RWPE1 (cell line): ENCODE data around the gene RNFT2.

Experiments
- CTCF ChIA-PET: fragments of 350-600 bp; sonication (Branson Sonifier 250); formaldehyde crosslinking; extraction: SDS; loops from one replicate; lab custom pipeline; 2021; lab: Yijun Ruan, JAX
- POLR2A ChIA-PET: fragments of 400-600 bp; formaldehyde crosslinking; extraction: SDS; loops from one replicate; lab custom pipeline; 2020; ENCODE audit warnings: antibody characterized with exemption; ENCODE audit not compliant: low non-redundant PET; lab: Yijun Ruan, JAX
- DNase-seq: peaks from one replicate; pipeline ENCODE4 v3.0.0; 2012; ENCODE audit warnings: low spot score
- H3K27ac ChIP-seq: fragments of 450-650 bp; 2 replicates; pipeline ENCODE4 v1.5.1; 2017
- TF ChIP-seq, protein P1 (sequence below): fragments of 450-650 bp; conservative IDR thresholded peaks from 2 replicates; pipeline ENCODE4 v1.5.1; 2017; ENCODE audit warnings: low read depth, mild to moderate bottlenecking

The RNFT2 gene

DNA sequence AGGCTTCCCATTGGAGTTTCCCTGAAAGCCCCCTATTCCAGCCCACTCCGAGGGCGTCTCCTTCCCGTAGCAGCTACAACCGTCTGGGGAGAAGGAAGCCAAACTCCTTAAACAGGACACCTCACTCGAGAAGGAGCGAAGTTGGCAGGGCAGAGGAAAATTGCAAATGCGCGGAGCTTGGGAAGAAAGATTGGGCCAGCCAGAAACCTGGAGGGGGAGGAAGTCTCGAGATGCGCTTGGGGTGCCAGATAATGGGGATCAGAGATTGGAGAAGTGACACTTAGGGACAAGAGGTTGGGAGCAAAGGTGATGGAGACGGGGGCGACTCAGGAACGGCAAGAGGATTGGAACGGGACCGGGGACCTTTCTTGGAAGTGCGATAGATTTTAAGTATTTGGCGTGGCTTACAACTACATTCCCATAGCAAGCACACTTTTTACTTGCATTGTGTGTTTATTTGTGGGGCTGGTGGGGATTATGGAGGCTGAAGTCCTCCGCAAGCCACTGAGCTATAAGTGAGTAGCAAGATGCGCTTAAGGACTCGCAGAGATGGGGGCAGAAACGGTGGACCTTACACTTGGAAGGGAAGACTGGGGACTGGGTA lies 142.2 kb downstream of the RNFT2 start:
- H3K27ac ChIP-seq, result no peak overlapping the region
- TF ChIP-seq, protein P1, sequence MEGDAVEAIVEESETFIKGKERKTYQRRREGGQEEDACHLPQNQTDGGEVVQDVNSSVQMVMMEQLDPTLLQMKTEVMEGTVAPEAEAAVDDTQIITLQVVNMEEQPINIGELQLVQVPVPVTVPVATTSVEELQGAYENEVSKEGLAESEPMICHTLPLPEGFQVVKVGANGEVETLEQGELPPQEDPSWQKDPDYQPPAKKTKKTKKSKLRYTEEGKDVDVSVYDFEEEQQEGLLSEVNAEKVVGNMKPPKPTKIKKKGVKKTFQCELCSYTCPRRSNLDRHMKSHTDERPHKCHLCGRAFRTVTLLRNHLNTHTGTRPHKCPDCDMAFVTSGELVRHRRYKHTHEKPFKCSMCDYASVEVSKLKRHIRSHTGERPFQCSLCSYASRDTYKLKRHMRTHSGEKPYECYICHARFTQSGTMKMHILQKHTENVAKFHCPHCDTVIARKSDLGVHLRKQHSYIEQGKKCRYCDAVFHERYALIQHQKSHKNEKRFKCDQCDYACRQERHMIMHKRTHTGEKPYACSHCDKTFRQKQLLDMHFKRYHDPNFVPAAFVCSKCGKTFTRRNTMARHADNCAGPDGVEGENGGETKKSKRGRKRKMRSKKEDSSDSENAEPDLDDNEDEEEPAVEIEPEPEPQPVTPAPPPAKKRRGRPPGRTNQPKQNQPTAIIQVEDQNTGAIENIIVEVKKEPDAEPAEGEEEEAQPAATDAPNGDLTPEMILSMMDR, result no peak
- DNase-seq, result no peak
- POLR2A ChIA-PET, result no interaction called here
- CTCF ChIA-PET, result interaction anchor here (0.5 to 1.2 kb wide), 4 partner anchors 12 to 673 kb away, joined by 3 read pairs; partner anchors contain the start of gene FBXW8

DNA sequence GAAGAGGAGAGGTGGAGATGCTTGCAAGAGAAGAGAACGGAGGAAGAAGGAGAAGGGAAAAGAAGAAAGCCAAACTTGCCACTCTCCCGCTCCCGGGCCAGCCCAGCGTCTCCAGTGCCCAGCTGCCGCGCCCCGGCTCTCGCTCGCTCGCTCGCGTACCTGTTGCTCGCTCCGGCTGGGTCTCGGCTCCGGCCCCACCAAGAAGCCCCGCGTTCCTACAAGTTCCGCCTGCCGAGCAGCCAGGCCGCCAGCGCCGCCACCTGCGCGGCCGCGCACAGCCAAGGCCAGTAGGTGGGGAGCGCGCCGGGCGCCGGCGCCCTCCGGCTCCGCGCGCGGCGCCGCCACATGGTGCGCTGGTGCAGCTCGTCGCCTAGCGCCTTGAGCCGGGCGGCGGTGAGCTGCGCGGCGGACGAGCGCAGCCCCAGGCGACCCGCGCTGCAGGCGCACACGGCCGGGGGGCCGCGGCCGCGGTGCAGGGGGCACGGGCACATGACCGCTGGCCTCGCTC lies 142.8 kb downstream of the RNFT2 start:
- no peak overlapping the region for H3K27ac ChIP-seq
- ChIA-PET POLR2A (no interaction called here), CTCF (interaction anchor here (0.7 to 1.2 kb wide), 2 partner anchors 12 to 605 kb away, joined by 3 read pairs; no protein-coding TSS in a partner anchor)
- DNase-seq, result no peak
- TF ChIP-seq, protein P1, result peak; percentile 52

DNA sequence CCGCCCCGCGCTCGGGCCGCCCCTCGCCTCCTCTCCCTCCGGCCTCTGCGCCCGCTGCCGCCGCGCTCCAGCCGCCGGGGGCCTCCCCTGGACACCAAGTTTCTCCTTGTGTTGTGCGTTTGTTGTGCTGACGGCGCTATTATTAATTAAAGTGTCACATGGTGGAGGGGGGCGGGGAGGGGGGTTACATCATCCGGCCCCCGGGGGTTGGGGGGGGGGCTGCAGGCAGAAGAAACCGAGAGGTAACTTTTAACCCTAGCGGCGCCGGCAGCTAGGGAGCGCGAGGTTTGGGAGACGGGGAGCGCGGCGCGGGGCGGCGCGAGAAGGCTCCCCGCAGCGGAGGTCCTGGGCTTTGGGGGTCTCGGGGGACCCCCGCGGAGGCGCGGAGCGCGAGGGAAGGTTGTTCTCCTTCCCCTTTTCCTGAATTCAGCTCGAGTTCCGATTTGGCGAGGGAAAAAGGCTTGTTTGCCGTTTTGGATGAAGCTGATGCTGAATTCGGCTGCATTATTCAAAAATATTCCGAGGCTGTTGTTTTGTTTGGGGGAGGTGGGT lies 143.3 kb downstream of the RNFT2 start, which contains the start of gene HRK:
Gene HRK (minus strand): TSS at position 117 of the 552 bp plus-strand sequence. CDS start 134 bp downstream, outside the sequence.
- POLR2A ChIA-PET, result no interaction called here
- TF ChIP-seq, protein P1, result no peak
- no peak for DNase-seq
- no peak within 1 kb of the TSS for H3K27ac ChIP-seq
- CTCF ChIA-PET, result interaction anchor here (0.5 to 1.2 kb wide), 4 partner anchors 11 to 605 kb away, joined by 3 read pairs; no protein-coding TSS in a partner anchor

DNA sequence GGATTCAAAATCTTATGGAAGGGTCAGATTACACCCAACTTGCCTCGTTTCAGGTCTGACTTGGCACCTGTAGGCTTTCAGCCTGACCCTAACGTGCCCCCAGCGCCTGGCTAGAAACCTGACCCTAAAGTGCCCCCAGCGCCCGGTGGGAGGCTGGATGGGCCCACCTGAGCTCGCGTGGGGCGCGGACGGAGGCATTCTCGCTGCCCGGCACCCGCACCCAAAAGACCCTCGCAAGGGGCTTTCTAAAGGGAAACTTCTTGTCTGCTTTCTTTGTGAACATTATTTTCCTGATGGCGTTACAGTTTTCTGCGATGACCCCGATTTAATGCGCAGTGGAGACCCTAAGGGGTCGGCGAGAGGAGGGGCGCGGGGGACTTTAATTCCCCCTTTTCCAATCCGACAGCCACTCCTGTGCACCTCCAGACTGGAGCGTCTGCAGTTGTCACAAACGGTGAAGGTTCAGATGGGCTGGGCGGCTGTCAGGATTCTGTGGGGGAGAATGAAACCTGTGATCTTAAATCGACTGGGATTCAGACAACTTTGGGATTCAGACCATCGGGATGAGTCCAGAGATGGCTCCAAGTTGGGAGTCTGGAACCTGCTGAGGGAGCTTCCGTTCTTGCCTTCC lies 143.9 kb downstream of the RNFT2 start:
- POLR2A ChIA-PET, result no interaction called here
- H3K27ac ChIP-seq, result no peak overlapping the region
- no peak for DNase-seq
- TF ChIP-seq, protein P1, result no peak
- CTCF ChIA-PET, result interaction anchor here (0.5 to 0.9 kb wide), 6 partner anchors 9 to 251 kb away, joined by 3 read pairs; no protein-coding TSS in a partner anchor

DNA sequence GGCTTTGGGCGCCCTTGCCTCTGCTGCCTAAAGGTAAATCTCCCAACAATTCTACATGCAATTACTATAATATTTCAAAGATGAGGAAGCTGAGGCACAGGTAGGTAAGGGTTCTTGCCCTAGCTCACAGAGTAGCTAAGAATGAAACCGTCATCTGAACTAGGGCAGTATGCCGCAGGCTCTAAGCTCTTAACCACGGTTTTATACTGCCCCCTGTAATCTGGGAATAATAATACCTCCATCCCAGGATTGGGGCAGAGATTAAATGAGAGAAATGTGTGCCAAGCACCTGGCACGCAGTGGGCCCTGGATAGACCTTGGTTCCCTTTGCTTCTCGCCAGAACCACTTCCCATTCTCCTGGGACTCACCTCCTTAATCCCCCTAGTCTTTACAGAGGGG lies 144.6 kb downstream of the RNFT2 start:
- TF ChIP-seq, protein P1, result no peak
- DNase-seq, result no peak
- POLR2A ChIA-PET, result no interaction called here
- H3K27ac ChIP-seq, result no peak overlapping the region
- CTCF ChIA-PET, result interaction anchor here (0.7 to 0.9 kb wide), 2 partner anchors 9 to 10 kb away, joined by 3 read pairs; no protein-coding TSS in a partner anchor

DNA sequence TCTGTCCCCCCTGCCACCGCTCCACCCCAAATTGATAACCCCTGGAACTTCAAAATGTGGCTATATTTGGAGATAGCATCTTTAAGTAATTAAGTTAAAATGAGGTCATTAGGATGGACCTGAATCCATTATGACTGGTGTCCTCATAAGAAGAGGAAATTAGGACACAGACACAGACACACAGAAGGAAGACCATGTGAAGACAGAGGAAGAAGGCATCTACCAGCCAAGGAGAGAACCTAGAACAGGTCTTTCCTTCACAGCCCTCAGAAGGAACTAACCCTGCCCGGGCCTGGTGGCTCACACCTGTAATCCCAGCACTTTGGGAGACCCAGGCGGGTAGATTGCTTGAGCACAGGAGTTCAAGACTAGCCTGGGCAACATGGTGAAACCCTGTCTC lies 146.8 kb downstream of the RNFT2 start:
- no peak for DNase-seq
- CTCF ChIA-PET, result interaction anchor here (0.7 kb wide), 1 partner anchor 244 kb away, joined by 6 read pairs; no protein-coding TSS in a partner anchor
- TF ChIP-seq, protein P1, result no peak
- POLR2A ChIA-PET, result no interaction called here
- H3K27ac ChIP-seq, result no peak overlapping the region
